Gastrocnemius medialis (tissue), 4 donors: ENCODE measurements around the gene ADCY5.

Source experiments
- CTCF ChIP-seq, 5 experiments: fragments of 450-650 bp in 3 of 5; fragments of 200-600 bp in 2 of 5; sonication (generic) in 2 of 5; IDR thresholded peaks in 4 of 5; conservative IDR thresholded peaks in 1 of 5; 1 replicate in 4 of 5; 2 replicates in 1 of 5; pipeline ENCODE4 v1.5.1; 2016 to 2019; ENCODE audit warnings: antibody characterized with exemption in 5 of 5, mild to moderate bottlenecking in 3 of 5, moderate library complexity in 3 of 5
- POLR2A ChIP-seq, 2 donors: fragments of 450-650 bp; IDR thresholded peaks; one replicate each; pipeline ENCODE4 v1.6.1; 2017; ENCODE audit warnings: antibody characterized with exemption in 2 of 2, mild to moderate bottlenecking in 2 of 2, moderate library complexity in 2 of 2

- TF ChIP-seq POLR2A (IDR thresholded peaks at IDR 0.05) (no peak), CTCF (IDR thresholded peaks at IDR 0.05 in 4 of 5, conservative IDR thresholded peaks at IDR 0.05 in 1 of 5) (no peak)
These were observed 2.7 kb downstream of the ADCY5 start for GRCh38 chr3:123446210-123446609.
